AG04450 (cell line): ENCODE measurements around the gene MAN2B1. TPM values are rescaled to one million over a fixed set of nuclear protein-coding genes. Genes with fewer than 3 reads are reported as not detected.
"Not testable (repeated sequence)": the region's sequence is repeated elsewhere in the genome, so short reads cannot be mapped to it uniquely, and the experiment has no call there.

Experiments
- CTCF ChIA-PET: fragments of 300-600, 350-600 bp; formaldehyde crosslinking; extraction: SDS; loops from one replicate; lab custom pipeline; 2022; ENCODE audit warnings: antibody characterized with exemption, inconsistent platforms; lab: Charles Lee
- POLR2A ChIA-PET: fragments of 350-600 bp; formaldehyde crosslinking; extraction: SDS; loops from one replicate; lab custom pipeline; 2021; ENCODE audit warnings: antibody characterized with exemption, inconsistent platforms; lab: Yijun Ruan, JAX
- DNase-seq: peaks from one replicate; pipeline ENCODE4 v3.0.0-alpha.2; 2011; ENCODE audit warnings: low read depth, low spot score
- H3K27ac ChIP-seq: one replicate; pipeline ENCODE4 v1.5.1; 2012; ENCODE audit warnings: low read depth, low read length, control low read depth
- H3K27me3 ChIP-seq: one replicate; pipeline ENCODE4 v1.6.0; 2012; ENCODE audit warnings: low read length; ENCODE audit not compliant: control insufficient read depth, insufficient read depth
- H3K4me3 ChIP-seq: 2 replicates; pipeline ENCODE4 v1.5.1; 2011; ENCODE audit warnings: mild to moderate bottlenecking, low read depth, low read length, control low read depth
- H3K9me3 ChIP-seq: 2 replicates; pipeline ENCODE4 v1.5.1; 2012; ENCODE audit warnings: low read length; ENCODE audit not compliant: control insufficient read depth, insufficient read depth
- polyA minus RNA-seq: library from RNA; depleted of rRNA, polyadenylated mRNA; stranded (reverse); fragments of >200 nt; gene quantifications from 2 replicates; pipeline ENCODE4 v1.2.3, GENCODE V29; 2011; rRNA and poly(A)+ RNA removed
- polyA plus RNA-seq: library from polyadenylated mRNA; depleted of rRNA; stranded (reverse); fragments of >200 nt; gene quantifications from 2 replicates; pipeline ENCODE4 v1.2.3, GENCODE V29; 2011; rRNA removed
- TF ChIP-seq, protein P1 (sequence below): IDR thresholded peaks from 2 replicates; pipeline ENCODE4 v1.5.1; 2011; ENCODE audit warnings: low read depth, low read length, control low read depth, inconsistent platforms

MAN2B1 gene
- 30.9 and 39.5 TPM in 2 replicates for polyA plus RNA-seq
- 13.7 and 19.8 TPM in 2 replicates for polyA minus RNA-seq

- H3K9me3 ChIP-seq = no peaks in the 10 kb centered on the region; the same call in 1 of the 2 replicates
- no peak within 1 kb of the TSS for H3K27ac ChIP-seq
- ChIA-PET POLR2A (interaction anchor here (0.7 to 1.3 kb wide), 5 partner anchors 15 to 125 kb away, joined by 3 to 6 read pairs (median 3); partner anchors contain the start of genes DHPS, JUNB, ZNF490 and ZNF791), CTCF (interaction anchor here (0.6 to 1.6 kb wide), 4 partner anchors 27 to 785 kb away, joined by 3 to 5 read pairs (median 4); no protein-coding TSS in a partner anchor)
- no peaks in the 10 kb centered on the region for H3K27me3 ChIP-seq
- TF ChIP-seq, protein P1, sequence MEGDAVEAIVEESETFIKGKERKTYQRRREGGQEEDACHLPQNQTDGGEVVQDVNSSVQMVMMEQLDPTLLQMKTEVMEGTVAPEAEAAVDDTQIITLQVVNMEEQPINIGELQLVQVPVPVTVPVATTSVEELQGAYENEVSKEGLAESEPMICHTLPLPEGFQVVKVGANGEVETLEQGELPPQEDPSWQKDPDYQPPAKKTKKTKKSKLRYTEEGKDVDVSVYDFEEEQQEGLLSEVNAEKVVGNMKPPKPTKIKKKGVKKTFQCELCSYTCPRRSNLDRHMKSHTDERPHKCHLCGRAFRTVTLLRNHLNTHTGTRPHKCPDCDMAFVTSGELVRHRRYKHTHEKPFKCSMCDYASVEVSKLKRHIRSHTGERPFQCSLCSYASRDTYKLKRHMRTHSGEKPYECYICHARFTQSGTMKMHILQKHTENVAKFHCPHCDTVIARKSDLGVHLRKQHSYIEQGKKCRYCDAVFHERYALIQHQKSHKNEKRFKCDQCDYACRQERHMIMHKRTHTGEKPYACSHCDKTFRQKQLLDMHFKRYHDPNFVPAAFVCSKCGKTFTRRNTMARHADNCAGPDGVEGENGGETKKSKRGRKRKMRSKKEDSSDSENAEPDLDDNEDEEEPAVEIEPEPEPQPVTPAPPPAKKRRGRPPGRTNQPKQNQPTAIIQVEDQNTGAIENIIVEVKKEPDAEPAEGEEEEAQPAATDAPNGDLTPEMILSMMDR = no peak
- H3K4me3 ChIP-seq = peak within 1 kb of the TSS; percentile 85
- DNase-seq = no peak
Observed at GRCh38 chr19:12666265-12667048, at the start of gene MAN2B1, which contains the start of gene WDR83. Gene MAN2B1, minus strand, starts transcription at chr19:12666742. Its CDS starts 41 bp downstream, at chr19:12666701. Gene WDR83, plus strand, starts transcription at chr19:12666807. Its CDS starts 2,984 bp downstream, at chr19:12669791.

DNA sequence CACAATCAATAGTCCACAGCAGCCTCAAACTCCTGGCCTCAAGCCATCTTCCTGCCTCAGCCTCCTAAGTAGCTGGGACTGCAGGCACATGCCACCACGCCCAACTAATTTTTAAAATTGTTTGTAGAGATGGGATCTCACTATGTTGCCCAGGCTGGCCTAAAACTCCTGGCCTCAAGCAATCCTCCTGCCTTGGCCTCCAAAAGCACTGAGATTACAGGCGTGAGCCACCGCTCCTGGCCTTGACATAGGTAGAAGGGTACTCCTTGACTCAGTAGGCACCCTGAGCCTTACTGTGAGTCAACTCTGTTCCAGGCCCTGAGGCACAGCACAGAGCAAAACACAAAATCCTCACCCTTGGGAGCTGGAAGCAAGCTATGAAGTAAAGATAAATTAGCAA, 49.4 kb upstream of the MAN2B1 start:
- Histone ChIP-seq H3K4me3 (no peak overlapping the region), H3K27me3 (no peaks in the 10 kb centered on the region), H3K9me3 (no peaks in the 10 kb centered on the region), H3K27ac (no peak overlapping the region)
- CTCF ChIA-PET = interaction anchor here (1.2 to 1.8 kb wide), 3 partner anchors 41 to 132 kb away, joined by 3 to 10 read pairs (median 9); no protein-coding TSS in a partner anchor
- TF ChIP-seq, protein P1 = no peak
- POLR2A ChIA-PET = no interaction called here
- DNase-seq = no peak

DNA sequence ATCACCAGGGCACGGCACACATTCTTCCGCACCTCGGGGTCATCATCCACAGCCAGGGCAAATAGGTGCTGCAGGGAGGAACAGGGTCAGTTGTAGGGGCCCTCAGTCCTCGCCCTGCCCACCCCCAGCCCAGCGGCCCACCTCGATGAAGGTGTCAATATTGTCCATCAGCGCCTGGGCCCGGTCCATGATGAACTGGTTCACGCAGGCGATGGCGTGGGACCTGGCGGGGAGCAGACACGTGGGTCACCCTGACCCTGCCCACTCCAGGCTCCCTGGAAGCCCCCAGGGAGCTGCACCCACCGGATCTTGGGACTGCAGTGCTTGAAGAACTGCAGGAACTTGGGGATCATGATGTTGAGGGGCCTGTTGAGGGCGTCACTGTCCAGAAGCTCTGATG, 48.6 kb upstream of the MAN2B1 start:
- DNase-seq = no peak
- no peaks in the 10 kb centered on the region for H3K27me3 ChIP-seq
- H3K27ac ChIP-seq = no peak overlapping the region
- no peak overlapping the region for H3K4me3 ChIP-seq
- ChIA-PET POLR2A (no interaction called here), CTCF (interaction anchor here (0.6 to 1.8 kb wide), 3 partner anchors 9 to 132 kb away, joined by 3 to 9 read pairs (median 3); partner anchors contain the start of gene TNPO2)
- H3K9me3 ChIP-seq = no peaks in the 10 kb centered on the region
- TF ChIP-seq, protein P1 = no peak

DNA sequence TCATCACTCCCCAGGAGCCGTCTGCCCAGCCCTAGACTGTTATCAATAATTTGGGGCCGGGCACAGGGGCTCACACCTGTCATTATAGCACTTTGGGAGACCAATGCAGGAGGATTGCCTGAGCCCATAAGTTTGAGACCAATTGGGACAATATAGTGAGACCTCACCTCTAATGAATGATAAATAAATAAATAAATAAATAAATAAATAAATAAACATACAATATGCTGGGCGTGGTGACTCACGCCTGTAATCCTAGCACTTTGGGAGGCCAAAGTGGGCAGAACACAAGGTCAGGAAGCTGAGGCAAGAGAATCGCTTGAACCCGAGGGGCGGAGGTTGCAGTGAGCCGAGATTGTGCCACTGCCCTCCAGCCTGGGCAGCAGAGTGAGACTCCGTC, 46.8 kb upstream of the MAN2B1 start:
- H3K4me3 ChIP-seq, H3K27ac ChIP-seq, POLR2A ChIA-PET, H3K9me3 ChIP-seq, H3K27me3 ChIP-seq, DNase-seq: not testable (repeated sequence)
- CTCF ChIA-PET = interaction anchor here (0.9 to 1.4 kb wide), 4 partner anchors 18 to 134 kb away, joined by 3 to 6 read pairs (median 4); partner anchors contain the start of gene GET3

DNA sequence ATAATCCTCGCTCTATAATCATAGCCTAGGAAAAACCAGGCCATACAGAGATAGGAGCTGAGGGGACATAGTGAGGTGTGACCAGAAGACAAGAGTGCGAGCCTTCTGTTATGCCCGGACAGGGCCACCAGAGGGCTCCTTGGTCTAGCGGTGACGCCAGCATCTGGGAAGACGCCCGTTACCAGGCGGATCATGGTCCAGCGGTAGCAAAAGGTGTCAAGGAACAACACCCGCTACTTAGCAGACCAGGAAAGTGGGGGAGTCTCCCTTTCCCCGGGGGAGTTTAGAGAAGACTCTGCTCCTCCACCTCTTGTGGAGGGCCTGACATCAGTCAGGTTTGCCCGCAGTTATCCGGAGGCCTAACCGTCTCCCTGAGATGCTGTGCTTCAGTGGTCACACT, 45.5 kb upstream of the MAN2B1 start:
- POLR2A ChIA-PET, H3K4me3 ChIP-seq, H3K9me3 ChIP-seq, H3K27me3 ChIP-seq, DNase-seq, H3K27ac ChIP-seq: not testable (repeated sequence)
- CTCF ChIA-PET = interaction anchor here (0.7 to 1.1 kb wide), 2 partner anchors 56 to 84 kb away, joined by 3 read pairs; no protein-coding TSS in a partner anchor
